ENCODE results near the gene PEF1.

The PEF1 gene

DNA sequence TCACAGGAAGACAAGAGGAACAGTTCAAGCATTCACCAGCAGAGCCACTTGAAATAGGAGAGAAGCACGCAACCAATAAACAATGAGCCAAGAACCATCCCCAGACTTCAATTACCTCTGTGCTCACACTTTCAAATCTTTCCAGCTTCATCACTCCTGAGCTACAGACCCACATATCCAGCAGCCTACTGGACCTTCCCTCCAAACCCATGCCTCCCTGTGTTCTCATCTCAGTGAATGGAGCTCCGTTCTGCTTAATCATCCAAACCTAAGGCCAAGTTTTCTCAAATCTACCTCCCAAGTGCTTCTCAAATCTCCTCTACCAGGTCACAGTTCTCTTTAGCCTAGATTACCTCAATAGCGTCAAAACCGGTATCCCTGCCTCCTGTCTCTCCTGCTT is 3.7 kb downstream of the PEF1 start (continued):
- TF ChIP-seq TSHZ2 (CRISPR knock-in tag; IDR thresholded peaks at IDR 0.05) (no peak), PPARA (CRISPR knock-in tag; IDR thresholded peaks at IDR 0.05; ENCODE audit: borderline replicate concordance) (no peak), CSDC2 (CRISPR knock-in tag; IDR thresholded peaks at IDR 0.05) (no peak), OSR1 (CRISPR knock-in tag; IDR thresholded peaks at IDR 0.05) (no peak), TCF4 (CRISPR knock-in tag; IDR thresholded peaks at IDR 0.05; ENCODE audit: borderline replicate concordance) (no peak), ZC3H10 (CRISPR knock-in tag; IDR thresholded peaks at IDR 0.05) (no peak), ESRRG (CRISPR knock-in tag; IDR thresholded peaks at IDR 0.05) (no peak), GLIS3 (CRISPR knock-in tag; IDR thresholded peaks at IDR 0.05) (no peak), ZNF70 (CRISPR knock-in tag; IDR thresholded peaks at IDR 0.05) (no peak), ZFP3 (CRISPR knock-in tag; IDR thresholded peaks at IDR 0.05) (no peak)

DNA sequence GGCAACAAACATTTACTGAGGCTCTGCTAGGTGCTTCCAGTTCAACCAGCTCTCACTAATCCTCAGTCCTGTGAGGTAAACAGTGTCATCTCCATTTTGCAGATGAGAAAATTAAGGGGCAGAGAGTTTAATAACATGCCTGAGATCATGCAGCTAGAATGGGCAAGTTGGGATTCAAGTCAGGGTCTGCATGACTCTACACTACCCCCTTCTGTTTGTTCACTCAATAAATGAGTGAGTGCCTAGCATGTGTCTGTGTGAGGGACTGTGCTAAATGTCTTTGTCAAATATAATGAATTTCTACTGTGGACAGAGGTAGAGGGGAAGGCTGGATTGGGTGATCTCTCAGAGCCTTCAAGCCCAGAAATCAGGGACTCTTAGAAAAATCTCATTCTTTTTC is 4.5 kb downstream of the PEF1 start:
- TF ChIP-seq CSRNP3 (CRISPR knock-in tag; IDR thresholded peaks at IDR 0.05), result no peak
- TF ChIP-seq, protein P1, sequence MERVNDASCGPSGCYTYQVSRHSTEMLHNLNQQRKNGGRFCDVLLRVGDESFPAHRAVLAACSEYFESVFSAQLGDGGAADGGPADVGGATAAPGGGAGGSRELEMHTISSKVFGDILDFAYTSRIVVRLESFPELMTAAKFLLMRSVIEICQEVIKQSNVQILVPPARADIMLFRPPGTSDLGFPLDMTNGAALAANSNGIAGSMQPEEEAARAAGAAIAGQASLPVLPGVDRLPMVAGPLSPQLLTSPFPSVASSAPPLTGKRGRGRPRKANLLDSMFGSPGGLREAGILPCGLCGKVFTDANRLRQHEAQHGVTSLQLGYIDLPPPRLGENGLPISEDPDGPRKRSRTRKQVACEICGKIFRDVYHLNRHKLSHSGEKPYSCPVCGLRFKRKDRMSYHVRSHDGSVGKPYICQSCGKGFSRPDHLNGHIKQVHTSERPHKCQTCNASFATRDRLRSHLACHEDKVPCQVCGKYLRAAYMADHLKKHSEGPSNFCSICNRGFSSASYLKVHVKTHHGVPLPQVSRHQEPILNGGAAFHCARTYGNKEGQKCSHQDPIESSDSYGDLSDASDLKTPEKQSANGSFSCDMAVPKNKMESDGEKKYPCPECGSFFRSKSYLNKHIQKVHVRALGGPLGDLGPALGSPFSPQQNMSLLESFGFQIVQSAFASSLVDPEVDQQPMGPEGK (CRISPR knock-in tag; IDR thresholded peaks at IDR 0.05; ENCODE audit: borderline replicate concordance), result no peak
- TF ChIP-seq CSDC2 (CRISPR knock-in tag; IDR thresholded peaks at IDR 0.05), result no peak
- TF ChIP-seq TCF4 (CRISPR knock-in tag; IDR thresholded peaks at IDR 0.05; ENCODE audit: borderline replicate concordance), result no peak
- no peak for TF ChIP-seq ZC3H10 (CRISPR knock-in tag; IDR thresholded peaks at IDR 0.05)
- no peak for TF ChIP-seq TSHZ2 (CRISPR knock-in tag; IDR thresholded peaks at IDR 0.05)
- TF ChIP-seq BACH2 (CRISPR knock-in tag; IDR thresholded peaks at IDR 0.05; ENCODE audit: borderline replicate concordance), result no peak
- TF ChIP-seq, protein P2, sequence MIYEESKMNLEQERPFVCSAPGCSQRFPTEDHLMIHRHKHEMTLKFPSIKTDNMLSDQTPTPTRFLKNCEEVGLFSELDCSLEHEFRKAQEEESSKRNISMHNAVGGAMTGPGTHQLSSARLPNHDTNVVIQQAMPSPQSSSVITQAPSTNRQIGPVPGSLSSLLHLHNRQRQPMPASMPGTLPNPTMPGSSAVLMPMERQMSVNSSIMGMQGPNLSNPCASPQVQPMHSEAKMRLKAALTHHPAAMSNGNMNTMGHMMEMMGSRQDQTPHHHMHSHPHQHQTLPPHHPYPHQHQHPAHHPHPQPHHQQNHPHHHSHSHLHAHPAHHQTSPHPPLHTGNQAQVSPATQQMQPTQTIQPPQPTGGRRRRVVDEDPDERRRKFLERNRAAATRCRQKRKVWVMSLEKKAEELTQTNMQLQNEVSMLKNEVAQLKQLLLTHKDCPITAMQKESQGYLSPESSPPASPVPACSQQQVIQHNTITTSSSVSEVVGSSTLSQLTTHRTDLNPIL (CRISPR knock-in tag; IDR thresholded peaks at IDR 0.05; ENCODE audit: low read depth), result no peak
- no peak for TF ChIP-seq ZNF70 (CRISPR knock-in tag; IDR thresholded peaks at IDR 0.05)
- TF ChIP-seq ISL1 (CRISPR knock-in tag; IDR thresholded peaks at IDR 0.05), result no peak
- no peak for TF ChIP-seq ZFP30 (CRISPR knock-in tag; IDR thresholded peaks at IDR 0.05)
- no peak for TF ChIP-seq ZNF565 (CRISPR knock-in tag; conservative IDR thresholded peaks at IDR 0.05; ENCODE audit: low read depth)
- TF ChIP-seq ZNF8 (CRISPR knock-in tag; IDR thresholded peaks at IDR 0.05), result no peak
- no peak for TF ChIP-seq ZFP3 (CRISPR knock-in tag; IDR thresholded peaks at IDR 0.05)
- no peak for TF ChIP-seq ESRRG (CRISPR knock-in tag; IDR thresholded peaks at IDR 0.05)
- no peak for TF ChIP-seq OSR1 (CRISPR knock-in tag; IDR thresholded peaks at IDR 0.05)
- TF ChIP-seq SNAI2 (CRISPR knock-in tag; IDR thresholded peaks at IDR 0.05), result no peak
- no peak for TF ChIP-seq POU6F1 (CRISPR knock-in tag; IDR thresholded peaks at IDR 0.05; ENCODE audit: borderline replicate concordance, low read depth)
- TF ChIP-seq GLIS3 (CRISPR knock-in tag; IDR thresholded peaks at IDR 0.05), result no peak
- no peak for TF ChIP-seq ARNTL (CRISPR knock-in tag; IDR thresholded peaks at IDR 0.05; ENCODE audit: borderline replicate concordance, low read depth)
- ATAC-seq, result no peak

Measured in SK-N-SH treated with all-trans-retinoic acid at 6 μM for 48 hours (cell line).